HEK293 (cell line): ENCODE results near the gene ERICH4.

Experiments
- BCL11B ChIP-seq: fragments of 450-650 bp; formaldehyde crosslinking; IDR thresholded peaks from 2 replicates; pipeline ENCODE4 v1.5.1; 2016; ENCODE audit warnings: low read depth, missing biosample characterization, missing genetic modification characterization
- HOXA7 ChIP-seq: sonication (generic); formaldehyde crosslinking; IDR thresholded peaks from 2 replicates; pipeline ENCODE4 v1.8.1; 2022; ENCODE audit warnings: missing genetic modification reagents, borderline replicate concordance
- HOXD13 ChIP-seq: sonication (generic); formaldehyde crosslinking; IDR thresholded peaks from 2 replicates; pipeline ENCODE4 v1.8.0; 2022; ENCODE audit warnings: missing genetic modification reagents, borderline replicate concordance
- IKZF3 ChIP-seq: fragments of 450-650 bp; IDR thresholded peaks from 2 replicates; pipeline ENCODE4 v1.5.0; 2018; ENCODE audit warnings: missing biosample characterization, mild to moderate bottlenecking, missing genetic modification characterization, moderate library complexity
- KLF8 ChIP-seq: fragments of 450-650 bp; formaldehyde crosslinking; IDR thresholded peaks from 2 replicates; pipeline ENCODE4 v1.5.1; 2016; ENCODE audit warnings: missing biosample characterization, missing genetic modification characterization
- MYNN ChIP-seq: fragments of 450-650 bp; formaldehyde crosslinking; IDR thresholded peaks from 2 replicates; pipeline ENCODE4 v1.5.1; 2016; ENCODE audit warnings: missing biosample characterization, missing genetic modification characterization, borderline replicate concordance
- OVOL3 ChIP-seq: fragments of 450-650 bp; formaldehyde crosslinking; IDR thresholded peaks from 2 replicates; pipeline ENCODE4 v1.5.1; 2016; ENCODE audit warnings: missing biosample characterization, missing genetic modification characterization
- RBAK ChIP-seq: fragments of 450-650 bp; formaldehyde crosslinking; IDR thresholded peaks from 2 replicates; pipeline ENCODE4 v1.5.1; 2016; ENCODE audit warnings: missing biosample characterization, missing genetic modification characterization
- REPIN1 ChIP-seq: fragments of 450-650 bp; formaldehyde crosslinking; IDR thresholded peaks from 2 replicates; pipeline ENCODE4 v1.5.1; 2017; ENCODE audit warnings: missing biosample characterization, missing genetic modification characterization, low read depth
- SALL2 ChIP-seq: fragments of 450-650 bp; formaldehyde crosslinking; IDR thresholded peaks from 2 replicates; pipeline ENCODE4 v1.5.0; 2017; ENCODE audit warnings: missing biosample characterization, mild to moderate bottlenecking, missing genetic modification characterization, borderline replicate concordance
- SCRT1 ChIP-seq: fragments of 450-650 bp; formaldehyde crosslinking; IDR thresholded peaks from 2 replicates; pipeline ENCODE4 v1.5.1; 2016; ENCODE audit warnings: missing biosample characterization, missing genetic modification characterization, borderline replicate concordance
- SP2 ChIP-seq: fragments of 450-650 bp; formaldehyde crosslinking; IDR thresholded peaks from 2 replicates; pipeline ENCODE4 v1.5.1; 2016; ENCODE audit warnings: missing biosample characterization, missing genetic modification characterization
- ZBTB8A ChIP-seq: fragments of 450-650 bp; formaldehyde crosslinking; IDR thresholded peaks from 2 replicates; pipeline ENCODE4 v1.5.1; 2016; ENCODE audit warnings: missing biosample characterization, missing genetic modification characterization
- ZFP37 ChIP-seq: fragments of 450-650 bp; formaldehyde crosslinking; IDR thresholded peaks from 2 replicates; pipeline ENCODE4 v1.5.1; 2016; ENCODE audit warnings: missing biosample characterization, missing genetic modification characterization
- ZNF114 ChIP-seq: fragments of 450-650 bp; formaldehyde crosslinking; IDR thresholded peaks from 2 replicates; pipeline ENCODE4 v1.5.0; 2017; ENCODE audit warnings: missing biosample characterization, missing genetic modification characterization
- ZNF121 ChIP-seq: fragments of 450-650 bp; formaldehyde crosslinking; IDR thresholded peaks from 2 replicates; pipeline ENCODE4 v1.5.1; 2016; ENCODE audit warnings: missing biosample characterization, missing genetic modification characterization
- ZNF169 ChIP-seq: fragments of 450-650 bp; formaldehyde crosslinking; IDR thresholded peaks from 2 replicates; pipeline ENCODE4 v1.5.1; 2016; ENCODE audit warnings: missing biosample characterization, missing genetic modification characterization
- ZNF202 ChIP-seq: fragments of 450-650 bp; formaldehyde crosslinking; IDR thresholded peaks from 2 replicates; pipeline ENCODE4 v1.5.1; 2016; ENCODE audit warnings: missing biosample characterization, missing genetic modification characterization, borderline replicate concordance
- ZNF341 ChIP-seq: fragments of 450-650 bp; formaldehyde crosslinking; IDR thresholded peaks from 2 replicates; pipeline ENCODE4; 2016; ENCODE audit warnings: low read depth, missing biosample characterization, missing genetic modification characterization
- ZNF404 ChIP-seq: fragments of 450-650 bp; formaldehyde crosslinking; IDR thresholded peaks from 2 replicates; pipeline ENCODE4 v1.5.1; 2017; ENCODE audit warnings: missing biosample characterization, missing genetic modification characterization
- ZNF416 ChIP-seq: fragments of 450-650 bp; formaldehyde crosslinking; IDR thresholded peaks from 2 replicates; pipeline ENCODE4 v1.5.1; 2016; ENCODE audit warnings: missing biosample characterization, missing genetic modification characterization
- ZNF449 ChIP-seq: fragments of 450-650 bp; formaldehyde crosslinking; IDR thresholded peaks from 2 replicates; pipeline ENCODE4 v1.5.1; 2017; ENCODE audit warnings: missing biosample characterization, mild to moderate bottlenecking, missing genetic modification characterization, moderate library complexity
- ZNF473 ChIP-seq: fragments of 450-650 bp; formaldehyde crosslinking; IDR thresholded peaks from 2 replicates; pipeline ENCODE4 v1.5.1; 2017; ENCODE audit warnings: missing biosample characterization, missing genetic modification characterization
- ZNF585B ChIP-seq: fragments of 450-650 bp; formaldehyde crosslinking; IDR thresholded peaks from 2 replicates; pipeline ENCODE4 v1.5.1; 2016; ENCODE audit warnings: missing biosample characterization, missing genetic modification characterization
- ZNF610 ChIP-seq: fragments of 450-650 bp; formaldehyde crosslinking; IDR thresholded peaks from 2 replicates; pipeline ENCODE4 v1.5.1; 2016; ENCODE audit warnings: missing biosample characterization, missing genetic modification characterization, borderline replicate concordance
- ZNF624 ChIP-seq: fragments of 450-650 bp; formaldehyde crosslinking; IDR thresholded peaks from 2 replicates; pipeline ENCODE4 v1.5.1; 2017; ENCODE audit warnings: missing biosample characterization, missing genetic modification characterization
- ZNF629 ChIP-seq: fragments of 450-650 bp; formaldehyde crosslinking; IDR thresholded peaks from 2 replicates; pipeline ENCODE4 v1.5.1; 2017; ENCODE audit warnings: missing biosample characterization, missing genetic modification characterization
- ZNF768 ChIP-seq: fragments of 450-650 bp; formaldehyde crosslinking; IDR thresholded peaks from 2 replicates; pipeline ENCODE4 v1.5.1; 2018; ENCODE audit warnings: missing biosample characterization, mild to moderate bottlenecking, missing genetic modification characterization
- ZNF777 ChIP-seq: fragments of 450-650 bp; formaldehyde crosslinking; IDR thresholded peaks from 2 replicates; pipeline ENCODE4 v1.5.1; 2017; ENCODE audit warnings: missing biosample characterization, missing genetic modification characterization, borderline replicate concordance
- ZNF830 ChIP-seq: fragments of 450-650 bp; IDR thresholded peaks from 2 replicates; pipeline ENCODE4 v1.5.0; 2018; ENCODE audit warnings: missing biosample characterization, missing genetic modification characterization, low read depth, mild to moderate bottlenecking, moderate library complexity
- TF ChIP-seq, protein P1 (sequence below): fragments of 450-650 bp; formaldehyde crosslinking; IDR thresholded peaks from 2 replicates; pipeline ENCODE4 v1.5.1; 2017; ENCODE audit warnings: missing biosample characterization, missing genetic modification characterization
- TF ChIP-seq, protein P2 (sequence below): fragments of 450-650 bp; formaldehyde crosslinking; IDR thresholded peaks from 2 replicates; pipeline ENCODE4 v1.5.1; 2016; ENCODE audit warnings: missing biosample characterization, missing genetic modification characterization
- TF ChIP-seq, protein P3 (sequence below): fragments of 450-650 bp; formaldehyde crosslinking; IDR thresholded peaks from 2 replicates; pipeline ENCODE4 v1.5.1; 2016; ENCODE audit warnings: missing biosample characterization, missing genetic modification characterization

Gene ERICH4

GRCh38 chr19:41449079-41449864, 6.3 kb downstream of the ERICH4 start (continued):
- TF ChIP-seq ZNF830 (tag by site-specific recombination) (no peak), BCL11B (tag by site-specific recombination) (peak; percentile 86; the same call in 1 of the 2 replicates), OVOL3 (tag by site-specific recombination) (no peak), ZNF624 (no peak), ZBTB8A (tag by site-specific recombination) (no peak), ZNF169 (tag by site-specific recombination) (no peak), HOXD13 (CRISPR knock-in tag) (no peak), ZNF341 (tag by site-specific recombination) (no peak), ZNF114 (no peak), RBAK (no peak), ZNF202 (tag by site-specific recombination) (no peak), HOXA7 (CRISPR knock-in tag) (no peak), ZNF404 (tag by site-specific recombination) (no peak), MYNN (tag by site-specific recombination) (no peak), ZFP37 (tag by site-specific recombination) (peak; percentile 68; the same call in 1 of the 2 replicates), SP2 (tag by site-specific recombination) (no peak), SALL2 (no peak), ZNF416 (tag by site-specific recombination) (no peak), ZNF768 (tag by site-specific recombination) (no peak), SCRT1 (tag by site-specific recombination) (no peak), ZNF449 (tag by site-specific recombination) (peak; percentile 26; the same call in 1 of the 2 replicates), ZNF121 (tag by site-specific recombination) (no peak), KLF8 (tag by site-specific recombination) (peak; percentile 54; the same call in 1 of the 2 replicates), ZNF473 (tag by site-specific recombination) (no peak), ZNF585B (tag by site-specific recombination) (no peak), IKZF3 (tag by site-specific recombination) (no peak), ZNF629 (tag by site-specific recombination) (0 out of 2 replicates have a peak, but pooled peaks have one; percentile 26), REPIN1 (tag by site-specific recombination) (no peak), ZNF610 (tag by site-specific recombination) (0 out of 2 replicates have a peak, but pooled peaks have one; percentile 48), ZNF777 (no peak)
- TF ChIP-seq, protein P1, sequence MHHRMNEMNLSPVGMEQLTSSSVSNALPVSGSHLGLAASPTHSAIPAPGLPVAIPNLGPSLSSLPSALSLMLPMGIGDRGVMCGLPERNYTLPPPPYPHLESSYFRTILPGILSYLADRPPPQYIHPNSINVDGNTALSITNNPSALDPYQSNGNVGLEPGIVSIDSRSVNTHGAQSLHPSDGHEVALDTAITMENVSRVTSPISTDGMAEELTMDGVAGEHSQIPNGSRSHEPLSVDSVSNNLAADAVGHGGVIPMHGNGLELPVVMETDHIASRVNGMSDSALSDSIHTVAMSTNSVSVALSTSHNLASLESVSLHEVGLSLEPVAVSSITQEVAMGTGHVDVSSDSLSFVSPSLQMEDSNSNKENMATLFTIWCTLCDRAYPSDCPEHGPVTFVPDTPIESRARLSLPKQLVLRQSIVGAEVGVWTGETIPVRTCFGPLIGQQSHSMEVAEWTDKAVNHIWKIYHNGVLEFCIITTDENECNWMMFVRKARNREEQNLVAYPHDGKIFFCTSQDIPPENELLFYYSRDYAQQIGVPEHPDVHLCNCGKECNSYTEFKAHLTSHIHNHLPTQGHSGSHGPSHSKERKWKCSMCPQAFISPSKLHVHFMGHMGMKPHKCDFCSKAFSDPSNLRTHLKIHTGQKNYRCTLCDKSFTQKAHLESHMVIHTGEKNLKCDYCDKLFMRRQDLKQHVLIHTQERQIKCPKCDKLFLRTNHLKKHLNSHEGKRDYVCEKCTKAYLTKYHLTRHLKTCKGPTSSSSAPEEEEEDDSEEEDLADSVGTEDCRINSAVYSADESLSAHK (tag by site-specific recombination) = no peak
- TF ChIP-seq, protein P2, sequence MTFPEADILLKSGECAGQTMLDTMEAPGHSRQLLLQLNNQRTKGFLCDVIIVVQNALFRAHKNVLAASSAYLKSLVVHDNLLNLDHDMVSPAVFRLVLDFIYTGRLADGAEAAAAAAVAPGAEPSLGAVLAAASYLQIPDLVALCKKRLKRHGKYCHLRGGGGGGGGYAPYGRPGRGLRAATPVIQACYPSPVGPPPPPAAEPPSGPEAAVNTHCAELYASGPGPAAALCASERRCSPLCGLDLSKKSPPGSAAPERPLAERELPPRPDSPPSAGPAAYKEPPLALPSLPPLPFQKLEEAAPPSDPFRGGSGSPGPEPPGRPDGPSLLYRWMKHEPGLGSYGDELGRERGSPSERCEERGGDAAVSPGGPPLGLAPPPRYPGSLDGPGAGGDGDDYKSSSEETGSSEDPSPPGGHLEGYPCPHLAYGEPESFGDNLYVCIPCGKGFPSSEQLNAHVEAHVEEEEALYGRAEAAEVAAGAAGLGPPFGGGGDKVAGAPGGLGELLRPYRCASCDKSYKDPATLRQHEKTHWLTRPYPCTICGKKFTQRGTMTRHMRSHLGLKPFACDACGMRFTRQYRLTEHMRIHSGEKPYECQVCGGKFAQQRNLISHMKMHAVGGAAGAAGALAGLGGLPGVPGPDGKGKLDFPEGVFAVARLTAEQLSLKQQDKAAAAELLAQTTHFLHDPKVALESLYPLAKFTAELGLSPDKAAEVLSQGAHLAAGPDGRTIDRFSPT (tag by site-specific recombination) = no peak
- TF ChIP-seq, protein P3, sequence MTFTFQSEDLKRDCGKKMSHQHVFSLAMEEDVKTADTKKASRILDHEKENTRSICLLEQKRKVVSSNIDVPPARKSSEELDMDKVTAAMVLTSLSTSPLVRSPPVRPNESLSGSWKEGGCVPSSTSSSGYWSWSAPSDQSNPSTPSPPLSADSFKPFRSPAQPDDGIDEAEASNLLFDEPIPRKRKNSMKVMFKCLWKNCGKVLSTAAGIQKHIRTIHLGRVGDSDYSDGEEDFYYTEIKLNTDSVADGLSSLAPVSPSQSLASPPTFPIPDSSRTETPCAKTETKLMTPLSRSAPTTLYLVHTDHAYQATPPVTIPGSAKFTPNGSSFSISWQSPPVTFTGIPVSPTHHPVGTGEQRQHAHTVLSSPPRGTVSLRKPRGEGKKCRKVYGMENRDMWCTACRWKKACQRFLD = no peak
